HCT116 (cell line): ENCODE data around the gene ATP5F1E. TPM values are rescaled to one million over a fixed set of nuclear protein-coding genes. Genes with fewer than 3 reads are reported as not detected.

Experiments
- ATAC-seq: fragments of 200-7000 bp; cut with Tn5 transposase; 2 replicates; pipeline ENCODE4 v1.9.1; 2020; ENCODE audit warnings: mild to moderate bottlenecking, moderate library complexity
- BruUV-seq: library from RNA; stranded (reverse); fragments of 400-500 nt; replicated peaks from 2 replicates; lab custom pipeline; 2021; lab: Mats Ljungman, UMichigan
- CTCF ChIA-PET: fragments of 300-600 bp; sonication (Branson Sonifier 250); formaldehyde crosslinking; loops from one replicate; lab custom pipeline; 2021; ENCODE audit warnings: antibody characterized with exemption; lab: Charles Lee
- POLR2A ChIA-PET: fragments of 300-600, 350-600 bp; sonication (Branson Sonifier 250); formaldehyde crosslinking; loops from one replicate; lab custom pipeline; 2021; ENCODE audit warnings: antibody characterized with exemption; lab: Charles Lee
- RAD21 ChIA-PET, 2 experiments: fragments of 300-600 bp; sonication (Branson Sonifier 250); formaldehyde crosslinking; loops; one replicate each; lab custom pipeline; 2023; ENCODE audit warnings: low total read pairs in 2 of 2; ENCODE audit not compliant: uncharacterized antibody in 2 of 2, unreplicated experiment in 2 of 2, low non-redundant PET in 1 of 2; lab: Charles Lee
- DNase-seq: peaks from one replicate; pipeline ENCODE4 v3.0.0-alpha.2; 2010; ENCODE audit warnings: low read depth, low spot score
- H2AFZ ChIP-seq: fragments of 200-600 bp; shearing (Covaris generic), sonication (generic); 2 replicates; pipeline ENCODE4 v1.6.1; 2017; ENCODE audit warnings: low read depth, mixed run types, mixed read lengths, antibody characterized with exemption, low read length; ENCODE audit not compliant: poor library complexity, severe bottlenecking
- H3K27ac ChIP-seq: 2 replicates; pipeline ENCODE4 v1.5.1; 2012; ENCODE audit warnings: low read depth, low read length
- H3K27me3 ChIP-seq: fragments of 200-600 bp; sonication (generic); 2 replicates; pipeline ENCODE4 v1.6.1; 2016; ENCODE audit warnings: mixed run types, low read length, mixed read lengths; ENCODE audit not compliant: insufficient read depth
- H3K36me3 ChIP-seq, 2 experiments: fragments of 200-500 bp in 1 of 2; fragments of 200-600 bp in 1 of 2; sonication (Bioruptor generic) in 1 of 2; sonication (generic) in 1 of 2; 2 replicates each; pipeline versions ENCODE4 v1.5.1 to v1.6.1; 2014 to 2016; ENCODE audit warnings: low read length in 2 of 2, inconsistent platforms in 1 of 2, mixed read lengths in 1 of 2, mixed run types in 1 of 2; ENCODE audit not compliant: insufficient read depth in 2 of 2, control insufficient read depth in 1 of 2
- H3K4me1 ChIP-seq, 2 experiments: fragments of 200-600 bp in 1 of 2; sonication (generic) in 1 of 2; 2 replicates each; pipeline versions ENCODE4 v1.5.1 to v1.6.1; 2012 to 2017; ENCODE audit warnings: low read length in 2 of 2, inconsistent platforms in 1 of 2, mild to moderate bottlenecking in 1 of 2, mixed read lengths in 1 of 2, mixed run types in 1 of 2, moderate library complexity in 1 of 2; ENCODE audit not compliant: insufficient read depth in 2 of 2, control insufficient read depth in 1 of 2
- H3K4me2 ChIP-seq: fragments of 200-600 bp; sonication (generic); 2 replicates; pipeline ENCODE4 v1.6.1; 2017; ENCODE audit warnings: mixed run types, low read length, mixed read lengths
- H3K4me3 ChIP-seq, 2 experiments: fragments of 200-600 bp in 1 of 2; sonication (generic) in 1 of 2; replicated peaks in 1 of 2; 2 replicates each; pipeline ENCODE4 v1.5.1; 2011 to 2016; ENCODE audit warnings: low read length in 2 of 2, control low read depth in 1 of 2, low read depth in 1 of 2, mild to moderate bottlenecking in 1 of 2, mixed read lengths in 1 of 2, mixed run types in 1 of 2
- H3K79me2 ChIP-seq: fragments of 200-600 bp; sonication (generic); 2 replicates; pipeline ENCODE4 v1.6.1; 2017; ENCODE audit warnings: mild to moderate bottlenecking, mixed run types, low read length, moderate library complexity, mixed read lengths; ENCODE audit not compliant: insufficient read depth
- H3K9ac ChIP-seq: fragments of 200-600 bp; sonication (generic); 2 replicates; pipeline ENCODE4 v1.6.1; 2016; ENCODE audit warnings: low read length, mixed read lengths
- H3K9me2 ChIP-seq: fragments of 200-600 bp; sonication (generic), shearing (Covaris generic); 2 replicates; pipeline ENCODE4 v1.6.1; 2017; ENCODE audit warnings: mixed run types, mild to moderate bottlenecking, moderate library complexity; ENCODE audit not compliant: insufficient read depth
- H3K9me3 ChIP-seq, 2 experiments: fragments of 200-500 bp in 1 of 2; fragments of 200-600 bp in 1 of 2; sonication (Bioruptor generic) in 1 of 2; sonication (generic) in 1 of 2; 2 replicates each; pipeline ENCODE4 v1.6.1; 2014 to 2017; ENCODE audit warnings: low read length in 2 of 2, mixed read lengths in 2 of 2, inconsistent platforms in 1 of 2, low read depth in 1 of 2, mild to moderate bottlenecking in 1 of 2, mixed run types in 1 of 2, moderate library complexity in 1 of 2; ENCODE audit not compliant: control insufficient read depth in 1 of 2, insufficient read depth in 1 of 2
- H4K20me1 ChIP-seq: fragments of 200-600 bp; sonication (generic), shearing (Covaris generic); 2 replicates; pipeline ENCODE4 v1.6.1; 2017; ENCODE audit warnings: mixed run types, mild to moderate bottlenecking, moderate library complexity; ENCODE audit not compliant: insufficient read depth
- CEBPB ChIP-seq: IDR thresholded peaks from 2 replicates; pipeline ENCODE4 v1.6.1; 2012; ENCODE audit warnings: low read depth
- EGR1 ChIP-seq: IDR thresholded peaks from 2 replicates; pipeline ENCODE4 v1.6.1; 2012; ENCODE audit warnings: low read depth
- EZH2 ChIP-seq: fragments of 200-600 bp; sonication (generic); IDR thresholded peaks from 2 replicates; pipeline ENCODE4 v1.6.1; 2017; ENCODE audit warnings: antibody characterized with exemption, mixed run types
- FOSL1 ChIP-seq: IDR thresholded peaks from 2 replicates; pipeline ENCODE4 v1.6.1; 2012; ENCODE audit warnings: low read depth
- POLR2A ChIP-seq: IDR thresholded peaks from 2 replicates; pipeline ENCODE4 v1.7.0; 2011; ENCODE audit warnings: borderline replicate concordance; ENCODE audit not compliant: insufficient read depth, insufficient read length; ENCODE audit errors: extremely low read depth
- SIN3A ChIP-seq: IDR thresholded peaks from 2 replicates; pipeline ENCODE4 v1.6.1; 2012; ENCODE audit warnings: low read depth
- SP1 ChIP-seq: IDR thresholded peaks from 2 replicates; pipeline ENCODE4 v1.6.1; 2012; ENCODE audit warnings: low read depth
- YY1 ChIP-seq: IDR thresholded peaks from 2 replicates; pipeline ENCODE4 v1.6.1; 2011; ENCODE audit warnings: low read length, low read depth, moderate library complexity, mild to moderate bottlenecking; ENCODE audit not compliant: insufficient replicate concordance; ENCODE audit errors: extremely low read depth
- ZBTB33 ChIP-seq: IDR thresholded peaks from 2 replicates; pipeline ENCODE4 v1.6.1; 2011; ENCODE audit warnings: mild to moderate bottlenecking, low read length, moderate library complexity; ENCODE audit not compliant: insufficient replicate concordance; ENCODE audit errors: extremely low read depth
- intact Hi-C: fragments of 100-400 bp; cut with micrococcal nuclease; formaldehyde crosslinking; loops from 2 replicates; pipeline ENCODE4 v1.10.0; 2022
- total RNA-seq: library from RNA; stranded (reverse); gene quantifications from one replicate; pipeline ENCODE4 v1.2.1, GENCODE V29; 2021; ENCODE audit not compliant: unreplicated experiment

The ATP5F1E gene
- total RNA-seq, 1 experiment from 2014 or later: 72.8 TPM

- Histone ChIP-seq H3K4me2 (peak overlapping the region; percentile 85), H3K9me3 (no peaks in the 10 kb centered on the region), H3K36me3 (0 out of 4 replicates have a peak, but pooled peaks cover 0 to 3% of the 10 kb centered on the region in 2 experiments), H3K27ac (peak overlapping the region; percentile 82; the same call in 1 of the 2 replicates), H3K9me2 (no peaks in the 10 kb centered on the region), H3K79me2 (peaks cover 30% of the 10 kb centered on the region; the same call in 1 of the 2 replicates), H4K20me1 (no peaks in the 10 kb centered on the region), H2AFZ (no peak overlapping the region), H3K9ac (no peak overlapping the region), H3K27me3 (no peaks in the 10 kb centered on the region), H3K4me1 (peaks cover 10 to 26% of the 10 kb centered on the region in 2 experiments), H3K4me3 (peak overlapping the region in 1 of 2 experiments; percentile 76; a peak in 1 of 4 replicates)
- TF ChIP-seq EGR1 (no peak), ZBTB33 (no peak), CEBPB (no peak), EZH2 (no peak), FOSL1 (no peak), POLR2A (no peak), SP1 (no peak), SIN3A (no peak), YY1 (no peak)
- RAD21 ChIA-PET: no interaction called here
- no peak for ATAC-seq
- intact Hi-C loops: no loop called here
- CTCF ChIA-PET: no interaction called here
- no peak for DNase-seq
- POLR2A ChIA-PET: no interaction called here
- BruUV-seq: no TSS peak
Observed at GRCh38 chr20:59004763-59005522, 27.2 kb downstream of the ATP5F1E start.
